MCF 10A (cell line): ENCODE results near the gene ZFP36L2. TPM values are rescaled to one million over a fixed set of nuclear protein-coding genes. Genes with fewer than 3 reads are reported as not detected.
A peak's percentile ranks its signal among the peaks of the same experiment; 100 is the strongest.

ENCODE experiments used
- BruUV-seq: library from RNA; stranded (reverse); fragments of 400-500 nt; replicated peaks from 2 replicates; lab custom pipeline; 2021; lab: Mats Ljungman, UMichigan
- CTCF ChIA-PET: fragments of 300-600 bp; sonication (Branson Sonifier 250); formaldehyde crosslinking; extraction: SDS; loops from one replicate; lab custom pipeline; 2021; ENCODE audit warnings: antibody characterized with exemption, inconsistent platforms; lab: Yijun Ruan, JAX
- POLR2A ChIA-PET: fragments of 300-600, 350-650 bp; sonication (Branson Sonifier 250); formaldehyde crosslinking; extraction: SDS; loops from one replicate; lab custom pipeline; 2020; ENCODE audit warnings: antibody characterized with exemption, inconsistent platforms; lab: Yijun Ruan, JAX
- DNase-seq: peaks from one replicate; pipeline ENCODE4 v3.0.0-alpha.2; 2018; ENCODE audit not compliant: unreplicated experiment
- H3K27ac Mint-ChIP-seq: one replicate; pipeline ENCODE4 v1.8.0; 2022; ENCODE audit warnings: mild to moderate bottlenecking, low read depth, mixed read lengths; ENCODE audit not compliant: unreplicated experiment
- H3K27me3 Mint-ChIP-seq: one replicate; pipeline ENCODE4 v1.8.0; 2022; ENCODE audit warnings: mixed read lengths; ENCODE audit not compliant: insufficient read depth, unreplicated experiment
- H3K36me3 Mint-ChIP-seq: one replicate; pipeline ENCODE4 v1.8.0; 2022; ENCODE audit warnings: mild to moderate bottlenecking, moderate library complexity, mixed read lengths; ENCODE audit not compliant: insufficient read depth, unreplicated experiment
- H3K4me1 Mint-ChIP-seq: one replicate; pipeline ENCODE4 v1.8.0; 2022; ENCODE audit warnings: mixed read lengths; ENCODE audit not compliant: insufficient read depth, unreplicated experiment
- H3K4me3 Mint-ChIP-seq: one replicate; pipeline ENCODE4 v1.8.0; 2022; ENCODE audit warnings: mild to moderate bottlenecking, moderate library complexity, mixed read lengths; ENCODE audit not compliant: unreplicated experiment
- H3K9me3 Mint-ChIP-seq: one replicate; pipeline ENCODE4 v1.8.0; 2022; ENCODE audit warnings: mixed read lengths; ENCODE audit not compliant: unreplicated experiment
- CTCF ChIP-seq: fragments of 200-600 bp; IDR thresholded peaks from one replicate; pipeline ENCODE4 v1.8.0; 2022; ENCODE audit warnings: antibody characterized with exemption, mild to moderate bottlenecking; ENCODE audit not compliant: unreplicated experiment
- intact Hi-C: fragments of 100-400 bp; cut with micrococcal nuclease; formaldehyde crosslinking; loops from 2 replicates; pipeline ENCODE4 v1.14.1; 2022
- total RNA-seq: library from RNA; stranded (reverse); gene quantifications from 2 replicates; pipeline ENCODE4 v1.2.3, GENCODE V29; 2022

The ZFP36L2 gene
- total RNA-seq, 1 experiment from 2014 or later: 162 TPM

GRCh38 chr2:43178602-43179542 is 47.5 kb downstream of the ZFP36L2 start:
- peaks cover 47% of the 10 kb centered on the region for H3K4me1 Mint-ChIP-seq
- peak overlapping the region; percentile 39 for H3K4me3 Mint-ChIP-seq
- intact Hi-C loops: loop anchor here (2.0 kb wide), 1 partner anchor 48 kb away; no protein-coding TSS in a partner anchor
- no peaks in the 10 kb centered on the region for H3K36me3 Mint-ChIP-seq
- DNase-seq: peak; percentile 95
- no peak for TF ChIP-seq CTCF
- BruUV-seq: TSS peak; percentile 93
- H3K27me3 Mint-ChIP-seq: no peaks in the 10 kb centered on the region
- CTCF ChIA-PET: interaction anchor here (0.9 to 5.6 kb wide), 8 partner anchors 39 to 399 kb away, joined by 3 to 59 read pairs (median 4); partner anchors contain the start of gene ZFP36L2
- peak overlapping the region; percentile 99 for H3K27ac Mint-ChIP-seq
- POLR2A ChIA-PET: interaction anchor here (0.5 to 12.3 kb wide), 24 partner anchors 11 to 362 kb away, joined by 3 to 329 read pairs (median 6); partner anchors contain the start of gene ZFP36L2
- H3K9me3 Mint-ChIP-seq: no peaks in the 10 kb centered on the region

GRCh38 chr2:43178055-43178598 is 48.3 kb downstream of the ZFP36L2 start:
- no peak for DNase-seq
- POLR2A ChIA-PET: interaction anchor here (0.6 to 12.3 kb wide), 17 partner anchors 11 to 363 kb away, joined by 3 to 329 read pairs (median 5); partner anchors contain the start of gene ZFP36L2
- Mint-ChIP-seq H3K4me3 (no peak overlapping the region), H3K9me3 (no peaks in the 10 kb centered on the region), H3K27ac (peak overlapping the region; percentile 99), H3K27me3 (no peaks in the 10 kb centered on the region), H3K36me3 (no peaks in the 10 kb centered on the region), H3K4me1 (peaks cover 43% of the 10 kb centered on the region)
- TSS peak; percentile 40 for BruUV-seq
- TF ChIP-seq CTCF: no peak
- CTCF ChIA-PET: interaction anchor here (0.7 to 5.6 kb wide), 9 partner anchors 11 to 400 kb away, joined by 3 to 59 read pairs (median 4); partner anchors contain the start of gene ZFP36L2
- intact Hi-C loops: loop anchor here (2.0 kb wide), 1 partner anchor 47 kb away; no protein-coding TSS in a partner anchor

GRCh38 chr2:43176449-43176848 is 50.0 kb downstream of the ZFP36L2 start:
- no peak for TF ChIP-seq CTCF
- ChIA-PET POLR2A (interaction anchor here (1.6 to 12.3 kb wide), 2 partner anchors 16 to 47 kb away, joined by 4 to 329 read pairs; partner anchors contain the start of gene ZFP36L2), CTCF (interaction anchor here (0.6 to 1.4 kb wide), 2 partner anchors 9 to 20 kb away, joined by 3 to 8 read pairs; no protein-coding TSS in a partner anchor)
- Mint-ChIP-seq H3K4me3 (no peak overlapping the region), H3K36me3 (no peaks in the 10 kb centered on the region), H3K4me1 (peaks cover 40% of the 10 kb centered on the region), H3K27me3 (no peaks in the 10 kb centered on the region), H3K9me3 (no peaks in the 10 kb centered on the region), H3K27ac (peak overlapping the region; percentile 31)
- no peak for DNase-seq
- no TSS peak for BruUV-seq
- intact Hi-C loops: no loop called here
